Muscle of arm (tissue), 14 donors: ENCODE results near the gene POLDIP2. TPM values are rescaled to one million over a fixed set of nuclear protein-coding genes. Genes with fewer than 3 reads are reported as not detected.

Experiments
- DNase-seq: peaks from one replicate; pipeline ENCODE4 v3.0.0-alpha.2; 2013
- long read RNA-seq, 11 donors: transcript quantifications; one replicate each; lab custom pipeline, GENCODE V29; 2026
- polyA plus RNA-seq, 12 donors: library from polyadenylated mRNA; unstranded; fragments of 120-200 nt; gene quantifications; one replicate each; pipeline ENCODE4 v1.2.1, GENCODE V29; 2013; ENCODE audit not compliant: insufficient read length in 12 of 12

The POLDIP2 gene, protein sequence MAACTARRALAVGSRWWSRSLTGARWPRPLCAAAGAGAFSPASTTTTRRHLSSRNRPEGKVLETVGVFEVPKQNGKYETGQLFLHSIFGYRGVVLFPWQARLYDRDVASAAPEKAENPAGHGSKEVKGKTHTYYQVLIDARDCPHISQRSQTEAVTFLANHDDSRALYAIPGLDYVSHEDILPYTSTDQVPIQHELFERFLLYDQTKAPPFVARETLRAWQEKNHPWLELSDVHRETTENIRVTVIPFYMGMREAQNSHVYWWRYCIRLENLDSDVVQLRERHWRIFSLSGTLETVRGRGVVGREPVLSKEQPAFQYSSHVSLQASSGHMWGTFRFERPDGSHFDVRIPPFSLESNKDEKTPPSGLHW
- polyA plus RNA-seq: 10 to 100 TPM in 11 of 12 donors, not detected in 1; 30.2 to 63.0 (median 57.6) TPM
- long read RNA-seq, donor 1, transcript POLDIP2-201 (11 exons, 2,121 nt): major isoform, 22 of 22 reads
- long read RNA-seq, donor 1, partial matches to known transcripts: 0 of 22 reads
- long read RNA-seq, donor 1, other reads (novel, unspliced or antisense): 0 of 22 reads
- long read RNA-seq, donor 2, transcript POLDIP2-201 (11 exons, 2,121 nt): major isoform, 33 of 47 reads
- long read RNA-seq, donor 2, partial matches to known transcripts: 14 of 47 reads
- long read RNA-seq, donor 2, other reads (novel, unspliced or antisense): 0 of 47 reads
- long read RNA-seq, donor 3, transcript POLDIP2-201 (11 exons, 2,121 nt): major isoform, 9 of 9 reads
- long read RNA-seq, donor 3, partial matches to known transcripts: 0 of 9 reads
- long read RNA-seq, donor 3, other reads (novel, unspliced or antisense): 0 of 9 reads
- long read RNA-seq, donor 4, transcript POLDIP2-201 (11 exons, 2,121 nt): major isoform, 8 of 8 reads
- long read RNA-seq, donor 4, partial matches to known transcripts: 0 of 8 reads
- long read RNA-seq, donor 4, other reads (novel, unspliced or antisense): 0 of 8 reads
- long read RNA-seq, donor 5, transcript POLDIP2-201 (11 exons, 2,121 nt): major isoform, 31 of 31 reads
- long read RNA-seq, donor 5, partial matches to known transcripts: 0 of 31 reads
- long read RNA-seq, donor 5, other reads (novel, unspliced or antisense): 0 of 31 reads
- long read RNA-seq, donor 6, transcript POLDIP2-201 (11 exons, 2,121 nt): major isoform, 15 of 29 reads
- long read RNA-seq, donor 6, partial matches to known transcripts: 14 of 29 reads
- long read RNA-seq, donor 6, other reads (novel, unspliced or antisense): 0 of 29 reads
- long read RNA-seq, donor 7, transcript POLDIP2-201 (11 exons, 2,121 nt): major isoform, 7 of 7 reads
- long read RNA-seq, donor 7, partial matches to known transcripts: 0 of 7 reads
- long read RNA-seq, donor 7, other reads (novel, unspliced or antisense): 0 of 7 reads
- long read RNA-seq, donor 8, transcript POLDIP2-201 (11 exons, 2,121 nt): major isoform, 18 of 38 reads
- long read RNA-seq, donor 8, partial matches to known transcripts: 20 of 38 reads
- long read RNA-seq, donor 8, other reads (novel, unspliced or antisense): 0 of 38 reads
- long read RNA-seq, donor 9, transcript POLDIP2-201 (11 exons, 2,121 nt): major isoform, 10 of 10 reads
- long read RNA-seq, donor 9, partial matches to known transcripts: 0 of 10 reads
- long read RNA-seq, donor 9, other reads (novel, unspliced or antisense): 0 of 10 reads
- long read RNA-seq, donor 10, transcript POLDIP2-201 (11 exons, 2,121 nt): major isoform, 20 of 20 reads
- long read RNA-seq, donor 10, partial matches to known transcripts: 0 of 20 reads
- long read RNA-seq, donor 10, other reads (novel, unspliced or antisense): 0 of 20 reads
- long read RNA-seq, donor 11, transcript POLDIP2-201 (11 exons, 2,121 nt): major isoform, 18 of 18 reads
- long read RNA-seq, donor 11, partial matches to known transcripts: 0 of 18 reads
- long read RNA-seq, donor 11, other reads (novel, unspliced or antisense): 0 of 18 reads

DNA sequence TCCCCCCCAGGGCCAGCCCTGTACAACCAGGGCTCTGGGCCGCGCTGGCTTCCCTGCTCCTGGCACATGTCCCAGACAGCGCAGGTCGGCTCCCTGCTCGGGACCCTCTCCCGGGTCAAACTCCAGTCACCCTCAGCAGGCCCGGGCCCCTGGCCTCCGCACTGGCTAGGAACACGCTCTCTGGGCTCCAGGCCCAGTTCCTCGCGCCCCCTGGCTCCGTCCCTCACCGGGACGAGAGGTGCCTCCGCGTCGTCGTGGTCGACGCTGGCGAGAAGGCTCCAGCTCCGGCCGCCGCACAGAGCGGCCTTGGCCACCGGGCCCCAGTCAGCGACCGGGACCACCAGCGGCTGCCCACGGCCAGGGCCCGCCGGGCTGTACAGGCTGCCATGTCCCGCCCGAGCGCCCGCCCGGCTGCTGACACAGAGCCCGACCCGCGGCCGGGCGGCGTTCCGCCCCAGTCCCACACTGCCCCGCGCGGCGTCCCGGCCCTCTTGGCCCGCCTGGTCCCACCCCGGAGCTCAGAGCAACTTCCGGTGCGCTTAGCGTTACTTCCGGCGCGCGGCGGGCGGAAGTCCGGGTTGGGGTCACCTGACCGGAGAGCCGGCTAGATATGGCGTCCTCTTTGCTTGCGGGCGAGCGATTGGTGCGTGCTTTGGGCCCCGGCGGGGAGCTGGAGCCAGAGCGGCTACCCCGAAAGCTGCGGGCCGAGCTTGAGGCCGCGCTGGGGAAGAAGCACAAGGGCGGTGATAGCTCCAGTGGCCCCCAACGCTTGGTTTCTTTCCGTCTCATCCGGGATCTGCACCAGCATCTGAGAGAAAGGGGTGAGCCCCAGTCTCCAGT is at the start of gene POLDIP2:
Gene POLDIP2 (minus strand): TSS at position 467 of the 840 bp plus-strand sequence. CDS start 79 bp downstream, at position 388.
- DNase-seq: peak; percentile 96

DNA sequence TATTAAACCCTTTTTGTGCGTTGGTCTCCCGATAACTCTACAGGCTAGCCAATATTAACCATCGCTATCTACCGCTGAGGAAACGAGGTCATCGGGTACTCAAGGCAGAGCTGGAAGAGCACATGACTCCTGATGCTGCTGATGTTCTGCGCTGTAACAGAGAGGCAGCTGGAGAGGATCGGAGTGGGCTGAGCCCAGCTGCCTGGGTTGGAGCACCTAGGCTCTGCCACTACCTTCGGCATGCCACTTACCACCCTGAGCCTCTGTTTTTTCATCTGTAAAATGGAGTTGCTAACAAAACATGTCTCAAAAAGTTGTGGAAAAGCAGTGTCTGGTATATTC is 49.1 kb upstream of the POLDIP2 start:
- no peak for DNase-seq

DNA sequence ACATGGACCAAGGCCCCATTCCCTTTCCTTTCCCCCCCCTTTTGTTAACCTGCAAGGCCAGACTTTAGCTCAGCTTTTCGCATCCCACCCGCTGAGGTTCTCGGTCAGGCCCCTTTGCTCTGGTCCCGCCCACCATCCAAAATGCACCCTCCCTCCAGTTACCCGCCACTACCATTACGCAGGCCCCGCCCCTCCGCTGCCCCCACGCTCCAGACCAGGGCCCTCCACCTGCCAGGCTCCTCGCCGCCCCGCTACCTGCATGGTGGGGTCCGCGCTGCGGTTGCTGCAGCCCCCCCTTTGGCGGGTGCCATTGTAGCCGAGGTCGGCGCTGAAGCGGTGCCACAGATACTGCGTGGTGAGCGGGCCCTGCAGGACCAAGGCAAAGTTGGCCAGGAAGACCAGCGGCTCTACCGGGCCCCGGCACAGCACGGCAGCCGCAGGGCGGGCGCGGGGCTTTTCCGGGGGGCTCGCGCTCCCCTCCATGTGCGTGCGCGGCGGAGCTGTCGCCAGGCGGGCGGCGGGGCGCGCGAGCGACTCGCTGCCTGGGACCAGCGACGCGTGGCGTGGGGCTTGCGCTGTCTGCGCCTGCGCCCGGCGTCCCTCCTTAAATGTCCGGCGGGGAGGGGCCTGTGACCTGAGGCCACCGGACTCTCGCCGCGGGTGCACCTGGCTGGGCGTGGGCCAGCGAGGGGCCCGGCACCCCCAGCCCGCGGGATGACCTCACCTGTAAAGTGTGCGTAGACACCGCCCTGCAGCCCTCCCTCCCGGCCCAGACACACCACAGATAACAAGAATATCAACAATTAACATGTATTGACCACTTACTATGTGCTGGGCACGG is 48.5 kb upstream of the POLDIP2 start, which contains the start of gene SLC46A1:
Gene SLC46A1 (minus strand): TSS at position 581 of the 841 bp plus-strand sequence. CDS start 98 bp downstream, at position 483.
- peak; percentile 67 for DNase-seq

DNA sequence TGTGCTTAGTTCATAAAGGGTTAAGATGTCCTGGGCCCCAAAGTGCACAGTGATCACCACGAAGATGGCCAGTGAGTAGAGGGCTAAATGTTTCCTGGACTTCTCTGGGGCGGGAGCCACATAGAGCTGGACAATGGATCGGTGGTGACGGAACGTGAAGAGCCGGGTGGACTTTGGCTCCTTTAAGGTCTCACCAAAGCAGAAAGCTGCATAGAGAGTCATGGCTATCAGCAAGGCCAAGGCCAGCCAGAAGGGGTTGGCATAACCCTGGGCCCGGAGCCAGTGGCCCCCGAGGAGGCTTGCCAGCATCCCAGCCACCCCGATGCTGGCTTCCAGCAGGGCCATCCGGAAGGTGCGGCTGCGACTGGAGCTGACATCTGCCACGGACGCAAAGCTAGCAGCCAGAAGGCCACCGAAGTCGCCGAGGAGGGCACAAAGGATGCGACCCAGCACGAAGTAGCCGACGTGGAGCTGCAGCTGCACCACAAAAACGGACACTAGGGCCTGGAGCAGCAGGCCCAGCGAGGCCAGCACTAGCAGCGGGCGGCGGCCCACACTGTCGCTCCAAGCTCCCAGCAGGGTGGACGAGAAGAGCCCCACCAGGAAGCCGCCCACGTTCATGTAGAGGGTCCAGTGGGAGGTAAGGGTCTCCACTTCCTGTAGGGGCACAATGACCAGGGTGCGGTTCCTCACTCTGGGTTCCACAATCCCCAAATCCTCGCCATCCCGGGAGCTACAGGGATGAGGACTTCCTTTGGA is 47.7 kb upstream of the POLDIP2 start:
- DNase-seq: peak; percentile 27

DNA sequence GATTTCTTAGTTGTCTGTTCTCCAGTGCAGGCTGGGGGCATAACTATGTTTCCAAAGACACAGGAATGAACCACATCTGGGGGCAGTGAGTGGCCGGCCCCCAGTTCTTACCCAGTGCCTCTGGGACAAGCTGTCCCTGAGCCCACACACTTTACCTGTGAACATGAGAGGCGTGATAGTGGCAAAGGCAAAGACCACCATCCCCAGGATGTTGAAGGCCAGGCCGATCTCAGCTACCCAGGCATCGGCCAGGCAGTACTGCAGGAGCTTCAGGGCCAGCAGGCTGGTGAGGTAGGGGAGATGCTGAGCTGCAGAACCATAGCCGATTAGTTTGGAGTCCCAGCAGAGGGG is 47.1 kb upstream of the POLDIP2 start:
- DNase-seq: no peak

DNA sequence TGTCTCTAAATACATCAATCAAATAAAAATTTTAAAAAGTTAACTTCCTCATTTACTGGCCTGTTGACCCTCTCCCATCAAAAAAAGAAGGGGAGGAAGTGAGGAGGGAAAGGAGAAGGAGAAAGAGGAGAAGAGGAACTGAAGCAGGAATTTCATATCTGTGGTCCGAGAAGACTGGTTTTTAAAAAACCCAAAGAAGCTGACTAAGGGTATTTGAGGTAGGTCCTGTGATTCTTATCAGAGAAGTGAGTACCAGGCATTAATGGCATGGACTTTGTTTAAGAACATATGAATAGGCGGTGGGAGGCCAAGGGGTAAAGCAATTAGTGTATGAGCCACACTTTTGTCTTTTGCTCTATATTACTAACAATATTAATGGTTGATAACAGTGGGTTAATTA is 46.7 kb upstream of the POLDIP2 start:
- DNase-seq: no peak

DNA sequence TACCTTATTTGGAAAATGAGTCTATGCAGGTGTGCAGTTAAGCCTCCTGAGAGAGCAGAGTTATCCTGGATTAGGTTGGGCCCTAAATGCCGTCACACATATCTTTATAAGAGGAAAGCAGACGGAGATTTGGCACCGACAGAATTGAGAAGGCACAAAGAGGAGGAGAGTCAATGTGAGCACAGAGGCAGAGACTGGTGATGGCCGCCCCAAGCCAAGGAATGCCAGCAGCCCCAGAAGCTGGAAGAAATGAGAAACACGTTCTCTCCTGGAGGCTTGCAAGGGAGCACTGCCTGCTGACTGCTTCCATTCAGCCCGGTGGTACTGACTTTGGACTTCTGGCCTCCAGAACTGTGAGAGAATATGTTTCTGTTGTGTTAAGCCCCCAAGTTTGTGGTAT is 45.5 kb upstream of the POLDIP2 start:
- no peak for DNase-seq

DNA sequence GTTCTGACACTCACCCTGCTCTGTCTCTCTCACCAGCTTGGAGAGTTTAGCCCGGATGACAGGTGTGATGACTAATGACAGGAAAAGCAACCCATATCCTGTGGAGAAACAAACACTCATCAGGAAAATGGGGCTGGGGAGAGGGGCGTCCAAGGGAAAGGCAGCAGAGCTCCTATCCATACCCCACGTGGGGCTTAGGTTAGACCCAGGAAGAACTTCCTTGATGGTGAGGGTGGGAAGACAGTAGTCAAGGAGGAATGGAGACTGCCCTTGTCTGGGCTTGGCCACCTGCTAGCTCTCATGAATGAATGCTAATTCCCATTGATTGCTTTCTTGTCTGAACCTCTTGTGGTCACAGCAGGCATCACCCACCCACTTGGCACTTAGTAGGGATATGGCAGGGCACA is 44.9 kb upstream of the POLDIP2 start:
- no peak for DNase-seq

DNA sequence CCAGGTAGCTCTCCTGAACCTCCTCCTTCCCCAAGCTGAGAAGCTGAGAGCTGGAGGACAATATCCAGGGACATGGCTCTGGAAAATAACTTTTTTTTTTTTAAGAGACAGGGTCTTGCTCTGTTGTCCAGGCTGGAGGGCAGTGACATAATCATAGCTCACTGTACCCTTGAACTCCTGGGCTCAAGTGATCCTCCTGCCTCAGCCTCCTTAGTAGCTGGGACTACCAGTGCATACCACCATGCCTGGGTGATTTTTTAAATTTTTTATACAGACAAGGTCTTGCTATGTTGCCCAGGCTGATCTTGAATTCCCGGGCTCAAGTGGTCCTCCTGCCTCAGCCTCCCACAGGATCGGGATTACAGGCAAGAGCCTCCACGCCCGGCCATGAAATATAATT is 42.5 kb upstream of the POLDIP2 start:
- DNase-seq: no peak

DNA sequence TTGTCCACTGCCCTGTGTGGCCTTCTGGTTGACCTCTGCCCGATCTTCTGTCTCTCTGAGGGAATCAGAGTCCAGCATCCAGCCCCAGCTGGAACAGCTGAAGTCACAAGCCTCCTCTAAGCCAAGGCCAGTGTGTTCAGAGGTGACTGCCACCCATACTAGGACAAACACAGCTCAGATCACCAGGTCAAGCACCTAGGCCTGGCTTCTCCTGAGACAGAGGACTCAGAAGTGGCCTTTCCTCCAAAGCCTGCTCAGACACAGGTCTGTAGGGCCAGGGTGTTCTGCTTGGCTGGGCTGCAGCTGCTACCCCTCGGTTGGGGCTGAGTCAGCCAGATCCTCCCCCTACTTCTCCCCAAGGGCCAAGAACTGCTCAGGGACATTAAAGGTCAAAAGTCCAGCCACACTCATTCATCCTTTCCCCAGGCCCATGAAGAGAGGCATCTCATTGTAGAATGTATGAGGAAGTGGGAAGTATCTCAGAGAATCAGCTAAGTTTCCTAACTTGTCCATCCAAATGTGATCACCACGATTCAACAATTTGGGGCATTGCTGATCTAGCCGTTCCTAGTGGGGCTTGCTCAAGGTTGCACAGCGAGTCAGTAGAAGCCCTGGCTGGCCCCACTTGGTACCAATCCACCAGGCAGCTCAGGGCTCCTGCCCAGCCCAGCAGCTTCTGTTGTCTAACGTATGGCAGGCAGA is 41.1 kb upstream of the POLDIP2 start:
- no peak for DNase-seq

DNA sequence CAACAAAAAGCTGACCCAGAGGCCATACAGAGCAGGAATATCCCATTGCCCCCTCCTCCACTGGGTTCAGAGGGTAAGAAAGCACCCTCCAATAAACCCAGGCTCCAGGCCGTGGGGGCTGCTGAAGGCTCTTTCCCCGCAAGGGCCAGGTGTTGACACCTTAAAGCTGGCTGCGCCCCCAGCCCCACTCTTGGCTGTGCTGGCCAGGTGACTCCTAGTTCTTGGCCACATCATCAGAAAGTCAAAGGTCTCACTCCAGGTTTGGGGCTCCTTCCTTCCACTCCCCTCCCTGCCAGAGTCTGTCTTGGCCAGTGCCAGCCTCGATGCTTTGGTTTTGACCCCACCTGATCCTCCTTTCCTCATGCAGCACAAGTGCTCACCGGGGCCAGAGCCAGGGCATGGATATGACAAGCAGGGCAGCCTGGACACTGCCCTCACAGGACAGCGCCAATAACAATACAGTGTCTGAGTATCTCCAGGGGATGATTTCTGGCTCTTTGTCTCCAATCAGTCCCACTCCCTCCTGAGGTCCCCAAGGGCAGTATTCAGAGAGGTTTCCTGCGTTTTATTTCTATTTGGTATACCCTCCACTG is 40.5 kb upstream of the POLDIP2 start:
- no peak for DNase-seq

DNA sequence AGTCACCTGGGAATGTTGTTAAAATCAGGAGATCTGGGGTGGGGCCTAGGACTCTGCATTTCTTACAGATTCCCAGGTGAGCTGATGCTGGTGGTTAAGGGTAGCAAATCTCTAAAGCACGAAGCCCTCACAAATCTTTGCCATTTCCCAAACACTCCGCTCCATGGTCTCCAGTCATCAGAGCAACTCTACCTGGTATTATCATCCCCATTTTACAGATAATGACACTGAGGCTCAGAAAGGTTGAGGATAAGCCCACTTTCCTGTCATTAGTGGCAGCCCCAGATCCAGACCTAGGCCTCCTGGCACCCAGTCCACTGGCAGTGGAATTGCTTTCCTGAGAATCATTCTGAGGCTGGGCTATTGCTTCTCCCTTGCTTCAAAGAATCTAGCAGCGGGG is 39.9 kb upstream of the POLDIP2 start:
- DNase-seq: no peak

DNA sequence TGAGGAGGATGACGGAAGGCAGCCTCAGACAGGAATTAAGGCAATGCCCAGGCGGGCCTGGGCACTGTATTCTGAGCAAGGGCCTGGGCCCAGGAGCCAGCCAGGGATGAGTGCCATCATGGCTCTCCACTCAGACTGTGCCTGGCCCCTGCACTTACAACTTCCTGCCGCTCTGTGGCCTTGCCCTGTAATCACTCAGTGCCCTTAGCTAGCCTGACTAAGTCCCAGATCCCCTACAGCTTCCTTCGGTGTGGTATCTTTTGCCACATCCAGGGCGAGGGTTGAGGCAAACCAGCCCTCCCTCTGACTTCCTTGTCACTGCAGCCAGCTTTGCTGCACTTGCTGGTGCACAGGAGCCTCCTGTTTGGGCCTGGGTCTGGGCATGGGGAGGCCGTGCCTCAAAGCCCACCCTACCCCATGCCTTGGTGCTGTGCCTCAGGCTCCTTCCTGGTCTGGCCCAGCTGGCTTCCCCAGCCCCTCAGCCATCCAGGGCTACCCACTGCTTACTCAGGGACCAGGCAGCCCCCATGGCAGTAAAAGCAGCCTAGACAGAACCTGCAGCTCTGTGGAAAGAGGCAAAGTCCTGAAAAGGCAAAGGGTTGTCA is 39.4 kb upstream of the POLDIP2 start:
- no peak for DNase-seq

DNA sequence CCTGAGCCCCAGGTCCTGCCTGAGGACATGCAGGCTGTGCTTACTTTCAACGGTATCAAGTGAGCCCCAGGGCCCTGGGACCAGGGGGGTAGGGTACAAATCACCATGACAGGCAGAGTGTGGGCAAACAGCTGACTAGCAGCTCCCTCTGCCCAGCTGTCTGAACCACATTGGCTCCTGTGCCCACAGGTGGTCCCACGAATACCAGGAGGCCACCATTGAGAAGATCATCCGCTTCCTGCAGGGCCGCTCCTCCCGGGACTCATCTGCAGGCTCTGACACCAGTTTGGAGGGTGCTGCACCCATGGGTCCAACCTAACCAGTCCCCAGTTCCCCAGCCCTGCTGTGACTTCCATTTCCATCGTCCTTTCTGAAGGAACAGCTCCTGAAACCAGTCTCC is 38.6 kb upstream of the POLDIP2 start:
- DNase-seq: no peak

DNA sequence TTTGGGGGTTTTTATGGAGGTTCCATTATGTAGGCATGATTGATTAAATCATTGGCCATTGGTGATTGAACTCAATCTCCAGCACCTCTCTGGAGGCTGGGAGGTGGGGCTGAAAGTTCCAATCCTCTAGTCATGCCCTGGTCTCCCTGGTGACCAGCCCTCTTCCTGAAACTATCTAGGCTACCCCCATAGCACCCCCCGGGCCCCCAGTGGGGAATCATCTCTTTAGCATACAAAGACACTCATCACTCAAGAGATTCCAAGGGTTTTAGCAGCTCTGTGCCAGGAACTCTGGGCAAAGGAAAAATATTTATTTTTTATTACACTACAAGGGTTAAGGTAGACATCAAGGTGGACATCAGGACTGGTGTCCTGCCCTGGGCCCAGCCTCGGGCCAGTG is 38.1 kb upstream of the POLDIP2 start:
- no peak for DNase-seq
